Ectodermal cell (in vitro differentiated cells): ENCODE results near the gene CHCHD5.

Experiments used
- H3K27ac ChIP-seq: 2 replicates; pipeline ENCODE4 v1.7.0; 2013; ENCODE audit warnings: mild to moderate bottlenecking, low read depth, low read length; ENCODE audit not compliant: insufficient read depth, poor library complexity, severe bottlenecking
- H3K27me3 ChIP-seq: 2 replicates; pipeline ENCODE4 v1.7.0; 2013; ENCODE audit warnings: mild to moderate bottlenecking, low read length; ENCODE audit not compliant: insufficient read depth, control insufficient read depth, poor library complexity, severe bottlenecking
- H3K36me3 ChIP-seq: one replicate; pipeline ENCODE4 v1.7.0; 2013; ENCODE audit warnings: low read length; ENCODE audit not compliant: control insufficient read depth, insufficient read depth
- H3K4me1 ChIP-seq: one replicate; pipeline ENCODE4 v1.7.0; 2013; ENCODE audit warnings: low read length; ENCODE audit not compliant: control insufficient read depth, insufficient read depth
- H3K4me3 ChIP-seq: 2 replicates; pipeline ENCODE4 v1.7.0; 2013; ENCODE audit warnings: low read depth, low read length, control low read depth; ENCODE audit not compliant: insufficient read depth
- H3K9me3 ChIP-seq: 2 replicates; pipeline ENCODE4 v1.7.0; 2013; ENCODE audit warnings: mild to moderate bottlenecking, low read length, moderate library complexity; ENCODE audit not compliant: control insufficient read depth
- WGBS, 2 experiments: methylation state at CpG; one replicate each; pipeline ENCODE4 v1.1.7; 2013; ENCODE audit warnings: missing lambda C conversion rate in 2 of 2; 5-methylcytosine and 5-hydroxymethylcytosine counted together

The CHCHD5 gene

DNA sequence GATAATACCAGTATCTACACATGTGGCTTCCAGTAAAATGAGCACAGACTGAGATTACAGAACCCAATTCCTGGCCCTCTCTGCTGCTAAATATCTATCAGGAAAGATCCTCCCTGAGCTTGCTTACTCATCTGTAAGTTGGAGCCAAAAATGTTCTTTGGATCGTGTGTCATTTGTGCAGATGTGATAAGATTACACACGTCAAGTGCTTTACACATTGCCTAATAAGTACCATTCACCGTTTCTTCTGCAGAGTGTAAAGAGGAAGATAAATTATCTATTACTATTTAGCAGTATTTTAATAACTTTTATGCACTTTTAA lies 38.1 kb downstream of the CHCHD5 start:
- 94 to 100% methylated on average over 1 to 2 of the region's 3 CpGs for WGBS, 2 experiments

GRCh38 chr2:112623913-112624777 lies 39.7 kb downstream of the CHCHD5 start:
- 91 to 92% methylated on average over 11 of the region's 11 CpGs for WGBS, 2 experiments

More for the DNA sequence above, 38.1 kb downstream of the CHCHD5 start:
- Histone ChIP-seq H3K27me3 (no peaks in the 10 kb centered on the region), H3K4me3 (no peak overlapping the region), H3K27ac (no peak overlapping the region), H3K36me3 (no peaks in the 10 kb centered on the region), H3K4me1 (no peaks in the 10 kb centered on the region), H3K9me3 (no peaks in the 10 kb centered on the region)

GRCh38 chr2:112625474-112626114 lies 41.2 kb downstream of the CHCHD5 start:
- no peaks in the 10 kb centered on the region for H3K27me3 ChIP-seq
- no peak overlapping the region for H3K4me3 ChIP-seq
- H3K36me3 ChIP-seq, result no peaks in the 10 kb centered on the region
- no peak overlapping the region for H3K27ac ChIP-seq
- H3K4me1 ChIP-seq, result peaks cover 11% of the 10 kb centered on the region
- WGBS, 2 experiments, result 89 to 94% methylated on average over 7 of the region's 7 CpGs
- no peaks in the 10 kb centered on the region for H3K9me3 ChIP-seq

More at GRCh38 chr2:112623913-112624777, 39.7 kb downstream of the CHCHD5 start:
- no peaks in the 10 kb centered on the region for H3K9me3 ChIP-seq
- no peaks in the 10 kb centered on the region for H3K4me1 ChIP-seq
- no peak overlapping the region for H3K27ac ChIP-seq
- no peaks in the 10 kb centered on the region for H3K27me3 ChIP-seq
- H3K36me3 ChIP-seq, result no peaks in the 10 kb centered on the region
- no peak overlapping the region for H3K4me3 ChIP-seq

DNA sequence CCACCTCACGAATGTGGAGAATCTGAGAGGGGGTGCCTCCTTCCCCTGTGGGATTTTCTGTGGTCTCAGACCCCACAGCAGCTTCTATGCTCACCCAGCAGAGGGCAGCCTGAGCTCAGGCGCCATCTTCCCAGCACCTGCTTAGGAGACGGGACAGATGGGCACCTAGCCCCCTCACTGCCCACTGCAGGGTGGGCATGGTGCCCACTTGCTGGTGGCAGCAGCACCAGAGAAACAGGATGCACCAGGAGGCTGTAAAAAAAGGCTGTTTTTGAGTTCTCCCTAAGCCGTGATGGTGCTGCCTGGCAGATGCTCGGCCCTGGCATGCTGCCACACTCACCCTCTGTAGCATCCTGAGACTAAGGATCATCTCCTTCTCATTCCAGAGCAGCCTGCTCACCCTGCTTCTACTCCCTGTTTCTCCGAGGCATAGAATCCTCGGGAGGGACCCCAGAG lies 42.2 kb downstream of the CHCHD5 start:
- no peaks in the 10 kb centered on the region for H3K27me3 ChIP-seq
- peaks cover 21% of the 10 kb centered on the region for H3K4me1 ChIP-seq
- H3K27ac ChIP-seq, result no peak overlapping the region
- WGBS, 2 experiments, result 58 to 62% methylated on average over 7 of the region's 7 CpGs
- no peak overlapping the region for H3K4me3 ChIP-seq
- no peaks in the 10 kb centered on the region for H3K36me3 ChIP-seq
- no peaks in the 10 kb centered on the region for H3K9me3 ChIP-seq

DNA sequence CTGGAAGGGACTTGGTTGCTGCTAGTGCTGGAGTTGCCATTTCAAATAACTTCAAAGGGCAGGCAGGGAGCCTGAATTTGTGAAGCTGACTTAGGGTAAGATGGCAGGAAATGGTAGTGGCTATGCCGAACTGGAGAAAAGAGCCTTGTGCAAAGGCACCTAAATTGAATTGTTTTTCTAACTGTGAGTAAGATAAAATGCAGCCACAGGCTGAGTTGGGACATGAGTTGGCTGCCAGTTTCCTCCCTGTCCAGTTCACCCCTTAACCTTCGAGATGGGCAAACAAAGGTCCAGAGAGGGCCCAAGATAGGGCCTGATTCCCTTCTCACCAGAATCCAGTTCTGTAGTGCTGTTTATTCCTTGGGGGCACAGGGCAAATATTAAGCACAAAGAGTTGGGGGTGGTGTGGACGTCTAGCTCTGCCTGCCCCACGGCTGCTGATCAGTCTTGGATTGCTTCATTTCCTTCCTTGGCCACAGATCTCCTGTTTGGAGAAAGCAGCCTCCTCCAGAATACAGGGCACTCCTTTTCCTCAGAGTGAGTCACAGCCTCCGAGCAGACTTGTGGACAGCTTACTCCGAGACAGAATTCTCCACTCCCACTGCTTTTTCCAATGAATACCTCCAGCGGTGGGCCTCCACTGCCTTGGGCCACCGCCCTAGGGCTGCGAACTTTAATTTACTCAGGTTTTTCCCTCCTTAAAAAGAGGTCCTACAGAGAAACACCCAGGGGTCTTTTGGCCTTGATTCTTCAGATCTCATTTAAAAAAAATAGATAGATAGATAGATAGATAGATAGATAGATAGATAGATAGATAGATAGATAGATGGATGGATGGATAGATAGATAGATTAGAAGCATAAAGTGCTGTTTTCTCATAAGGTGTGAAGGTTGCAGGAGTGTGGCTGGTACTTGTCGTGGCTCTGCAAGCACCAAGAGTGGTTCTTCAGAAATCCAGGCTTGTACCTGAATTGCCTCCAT lies 42.9 kb downstream of the CHCHD5 start:
- Histone ChIP-seq H3K36me3 (no peaks in the 10 kb centered on the region), H3K27me3 (no peaks in the 10 kb centered on the region), H3K4me1 (peaks cover 26% of the 10 kb centered on the region), H3K4me3 (no peak overlapping the region), H3K9me3 (no peaks in the 10 kb centered on the region), H3K27ac (no peak overlapping the region)
- WGBS, 2 experiments, result 83 to 90% methylated on average over 10 of the region's 10 CpGs

GRCh38 chr2:112629224-112629623 lies 44.8 kb downstream of the CHCHD5 start:
- Histone ChIP-seq H3K27ac (no peak overlapping the region), H3K9me3 (no peaks in the 10 kb centered on the region)
- WGBS, 2 experiments, result 91 to 95% methylated on average over 6 of the region's 6 CpGs

GRCh38 chr2:112629823-112630222 lies 45.4 kb downstream of the CHCHD5 start:
- WGBS, 2 experiments, result 87% methylated on average over 8 of the region's 8 CpGs
- Histone ChIP-seq H3K9me3 (no peaks in the 10 kb centered on the region), H3K4me3 (no peak overlapping the region), H3K36me3 (no peaks in the 10 kb centered on the region), H3K4me1 (peaks cover 26% of the 10 kb centered on the region), H3K27me3 (no peaks in the 10 kb centered on the region), H3K27ac (no peak overlapping the region)

More at GRCh38 chr2:112629224-112629623, 44.8 kb downstream of the CHCHD5 start:
- Histone ChIP-seq H3K4me3 (no peak overlapping the region), H3K36me3 (no peaks in the 10 kb centered on the region), H3K27me3 (no peaks in the 10 kb centered on the region), H3K4me1 (peaks cover 26% of the 10 kb centered on the region)

DNA sequence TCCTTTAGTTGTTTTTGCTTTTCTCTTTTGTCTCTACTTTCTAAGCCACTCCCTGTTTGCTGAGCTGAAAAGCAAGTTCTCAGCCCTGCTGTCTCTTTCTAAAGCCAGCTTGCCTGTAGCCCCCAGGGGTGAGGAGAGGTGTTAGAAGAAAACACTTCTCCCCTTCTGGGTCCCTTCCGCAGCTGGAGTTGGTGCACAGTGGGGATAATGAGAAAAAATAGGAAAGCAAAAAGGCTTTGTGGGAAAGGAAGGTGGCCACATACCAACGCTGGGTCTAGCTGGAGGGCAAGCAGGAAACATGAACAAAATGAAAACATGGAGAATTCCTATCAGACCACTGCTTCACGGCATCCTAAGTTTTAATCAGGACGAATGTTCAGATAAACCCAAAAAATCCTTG lies 45.9 kb downstream of the CHCHD5 start:
- H3K4me3 ChIP-seq, result no peak overlapping the region
- H3K27me3 ChIP-seq, result no peaks in the 10 kb centered on the region
- WGBS, 2 experiments, result 46 to 48% methylated on average over 4 of the region's 4 CpGs
- peaks cover 26% of the 10 kb centered on the region for H3K4me1 ChIP-seq
- H3K27ac ChIP-seq, result no peak overlapping the region
- H3K9me3 ChIP-seq, result no peaks in the 10 kb centered on the region
- no peaks in the 10 kb centered on the region for H3K36me3 ChIP-seq

GRCh38 chr2:112633708-112634107 lies 49.3 kb downstream of the CHCHD5 start:
- WGBS, 2 experiments, result 94 to 95% methylated on average over 5 of the region's 5 CpGs
- Histone ChIP-seq H3K27ac (no peak overlapping the region), H3K4me3 (no peak overlapping the region), H3K27me3 (no peaks in the 10 kb centered on the region), H3K36me3 (no peaks in the 10 kb centered on the region), H3K4me1 (peaks cover 26% of the 10 kb centered on the region), H3K9me3 (no peaks in the 10 kb centered on the region)
